ENCODE data around the gene CFAP68.

GRCh38 chr11:111878849-111879636 lies at the start of gene CFAP68, which contains the start of gene FDXACB1:
- TF ChIP-seq TAF1 (IDR thresholded peaks at IDR 0.05; ENCODE audit: borderline replicate concordance, low read depth, low read length), result peak; percentile 44; the same call in 1 of the 2 replicates
- TF ChIP-seq POLR2AphosphoS5 (IDR thresholded peaks at IDR 0.05; ENCODE audit: low read depth, low read length), result peak; percentile 79
- peak; percentile 80 for TF ChIP-seq POLR2A (IDR thresholded peaks at IDR 0.05; ENCODE audit: low read depth, low read length)
